HCT116 (cell line): ENCODE measurements around the gene CSRP1. TPM values are rescaled to one million over a fixed set of nuclear protein-coding genes. Genes with fewer than 3 reads are reported as not detected.

Source experiments
- ATAC-seq: fragments of 200-7000 bp; cut with Tn5 transposase; 2 replicates; pipeline ENCODE4 v1.9.1; 2020; ENCODE audit warnings: mild to moderate bottlenecking, moderate library complexity
- BruUV-seq: library from RNA; stranded (reverse); fragments of 400-500 nt; replicated peaks from 2 replicates; lab custom pipeline; 2021; lab: Mats Ljungman, UMichigan
- CTCF ChIA-PET: fragments of 300-600 bp; sonication (Branson Sonifier 250); formaldehyde crosslinking; loops from one replicate; lab custom pipeline; 2021; ENCODE audit warnings: antibody characterized with exemption; lab: Charles Lee
- POLR2A ChIA-PET: fragments of 300-600, 350-600 bp; sonication (Branson Sonifier 250); formaldehyde crosslinking; loops from one replicate; lab custom pipeline; 2021; ENCODE audit warnings: antibody characterized with exemption; lab: Charles Lee
- RAD21 ChIA-PET, 2 experiments: fragments of 300-600 bp; sonication (Branson Sonifier 250); formaldehyde crosslinking; loops; one replicate each; lab custom pipeline; 2023; ENCODE audit warnings: low total read pairs in 2 of 2; ENCODE audit not compliant: uncharacterized antibody in 2 of 2, unreplicated experiment in 2 of 2, low non-redundant PET in 1 of 2; lab: Charles Lee
- DNase-seq: peaks from one replicate; pipeline ENCODE4 v3.0.0-alpha.2; 2010; ENCODE audit warnings: low read depth, low spot score
- H2AFZ ChIP-seq: fragments of 200-600 bp; shearing (Covaris generic), sonication (generic); 2 replicates; pipeline ENCODE4 v1.6.1; 2017; ENCODE audit warnings: low read depth, mixed run types, mixed read lengths, antibody characterized with exemption, low read length; ENCODE audit not compliant: poor library complexity, severe bottlenecking
- H3K27ac ChIP-seq: 2 replicates; pipeline ENCODE4 v1.5.1; 2012; ENCODE audit warnings: low read depth, low read length
- H3K27me3 ChIP-seq: fragments of 200-600 bp; sonication (generic); 2 replicates; pipeline ENCODE4 v1.6.1; 2016; ENCODE audit warnings: mixed run types, low read length, mixed read lengths; ENCODE audit not compliant: insufficient read depth
- H3K36me3 ChIP-seq, 2 experiments: fragments of 200-500 bp in 1 of 2; fragments of 200-600 bp in 1 of 2; sonication (Bioruptor generic) in 1 of 2; sonication (generic) in 1 of 2; 2 replicates each; pipeline versions ENCODE4 v1.5.1 to v1.6.1; 2014 to 2016; ENCODE audit warnings: low read length in 2 of 2, inconsistent platforms in 1 of 2, mixed read lengths in 1 of 2, mixed run types in 1 of 2; ENCODE audit not compliant: insufficient read depth in 2 of 2, control insufficient read depth in 1 of 2
- H3K4me1 ChIP-seq, 2 experiments: fragments of 200-600 bp in 1 of 2; sonication (generic) in 1 of 2; 2 replicates each; pipeline versions ENCODE4 v1.5.1 to v1.6.1; 2012 to 2017; ENCODE audit warnings: low read length in 2 of 2, inconsistent platforms in 1 of 2, mild to moderate bottlenecking in 1 of 2, mixed read lengths in 1 of 2, mixed run types in 1 of 2, moderate library complexity in 1 of 2; ENCODE audit not compliant: insufficient read depth in 2 of 2, control insufficient read depth in 1 of 2
- H3K4me2 ChIP-seq: fragments of 200-600 bp; sonication (generic); 2 replicates; pipeline ENCODE4 v1.6.1; 2017; ENCODE audit warnings: mixed run types, low read length, mixed read lengths
- H3K4me3 ChIP-seq, 2 experiments: fragments of 200-600 bp in 1 of 2; sonication (generic) in 1 of 2; replicated peaks in 1 of 2; 2 replicates each; pipeline ENCODE4 v1.5.1; 2011 to 2016; ENCODE audit warnings: low read length in 2 of 2, control low read depth in 1 of 2, low read depth in 1 of 2, mild to moderate bottlenecking in 1 of 2, mixed read lengths in 1 of 2, mixed run types in 1 of 2
- H3K79me2 ChIP-seq: fragments of 200-600 bp; sonication (generic); 2 replicates; pipeline ENCODE4 v1.6.1; 2017; ENCODE audit warnings: mild to moderate bottlenecking, mixed run types, low read length, moderate library complexity, mixed read lengths; ENCODE audit not compliant: insufficient read depth
- H3K9ac ChIP-seq: fragments of 200-600 bp; sonication (generic); 2 replicates; pipeline ENCODE4 v1.6.1; 2016; ENCODE audit warnings: low read length, mixed read lengths
- H3K9me2 ChIP-seq: fragments of 200-600 bp; sonication (generic), shearing (Covaris generic); 2 replicates; pipeline ENCODE4 v1.6.1; 2017; ENCODE audit warnings: mixed run types, mild to moderate bottlenecking, moderate library complexity; ENCODE audit not compliant: insufficient read depth
- H3K9me3 ChIP-seq, 2 experiments: fragments of 200-500 bp in 1 of 2; fragments of 200-600 bp in 1 of 2; sonication (Bioruptor generic) in 1 of 2; sonication (generic) in 1 of 2; 2 replicates each; pipeline ENCODE4 v1.6.1; 2014 to 2017; ENCODE audit warnings: low read length in 2 of 2, mixed read lengths in 2 of 2, inconsistent platforms in 1 of 2, low read depth in 1 of 2, mild to moderate bottlenecking in 1 of 2, mixed run types in 1 of 2, moderate library complexity in 1 of 2; ENCODE audit not compliant: control insufficient read depth in 1 of 2, insufficient read depth in 1 of 2
- H4K20me1 ChIP-seq: fragments of 200-600 bp; sonication (generic), shearing (Covaris generic); 2 replicates; pipeline ENCODE4 v1.6.1; 2017; ENCODE audit warnings: mixed run types, mild to moderate bottlenecking, moderate library complexity; ENCODE audit not compliant: insufficient read depth
- EZH2phosphoT487 ChIP-seq: fragments of 200-600 bp; IDR thresholded peaks from 2 replicates; pipeline ENCODE4 v1.6.1; 2018; ENCODE audit warnings: antibody characterized with exemption, borderline replicate concordance
- POLR2A ChIP-seq: IDR thresholded peaks from 2 replicates; pipeline ENCODE4 v1.7.0; 2011; ENCODE audit warnings: borderline replicate concordance; ENCODE audit not compliant: insufficient read depth, insufficient read length; ENCODE audit errors: extremely low read depth
- POLR2AphosphoS5 ChIP-seq: IDR thresholded peaks from 2 replicates; pipeline ENCODE4 v1.6.1; 2011; ENCODE audit warnings: mild to moderate bottlenecking, low read depth, low read length, moderate library complexity
- RAD21 ChIP-seq: IDR thresholded peaks from 2 replicates; pipeline ENCODE4 v1.6.1; 2012; ENCODE audit warnings: low read depth, mild to moderate bottlenecking
- YY1 ChIP-seq: IDR thresholded peaks from 2 replicates; pipeline ENCODE4 v1.6.1; 2011; ENCODE audit warnings: low read length, low read depth, moderate library complexity, mild to moderate bottlenecking; ENCODE audit not compliant: insufficient replicate concordance; ENCODE audit errors: extremely low read depth
- ZFX ChIP-seq: fragments of 450-650 bp; IDR thresholded peaks from 2 replicates; pipeline ENCODE4 v1.6.1; 2017
- intact Hi-C: fragments of 100-400 bp; cut with micrococcal nuclease; formaldehyde crosslinking; loops from 2 replicates; pipeline ENCODE4 v1.10.0; 2022
- total RNA-seq: library from RNA; stranded (reverse); gene quantifications from one replicate; pipeline ENCODE4 v1.2.1, GENCODE V29; 2021; ENCODE audit not compliant: unreplicated experiment
- TF ChIP-seq, protein P1 (sequence below), 3 experiments: fragments of 200-600 bp in 1 of 3; sonication (generic) in 1 of 3; IDR thresholded peaks in 2 of 3; conservative IDR thresholded peaks in 1 of 3; 2 replicates each; pipeline ENCODE4 v1.5.1; 2012 to 2017; ENCODE audit warnings: low read depth in 2 of 3, low read length in 2 of 3, antibody characterized with exemption in 1 of 3, borderline replicate concordance in 1 of 3, control low read depth in 1 of 3, mild to moderate bottlenecking in 1 of 3, mixed read lengths in 1 of 3, mixed run types in 1 of 3, moderate library complexity in 1 of 3; ENCODE audit not compliant: insufficient read depth in 1 of 3
- TF ChIP-seq, protein P2 (sequence below): IDR thresholded peaks from 2 replicates; pipeline ENCODE4 v1.6.1; 2012

The CSRP1 gene
- total RNA-seq, 1 experiment from 2014 or later = 51.7 TPM

DNA sequence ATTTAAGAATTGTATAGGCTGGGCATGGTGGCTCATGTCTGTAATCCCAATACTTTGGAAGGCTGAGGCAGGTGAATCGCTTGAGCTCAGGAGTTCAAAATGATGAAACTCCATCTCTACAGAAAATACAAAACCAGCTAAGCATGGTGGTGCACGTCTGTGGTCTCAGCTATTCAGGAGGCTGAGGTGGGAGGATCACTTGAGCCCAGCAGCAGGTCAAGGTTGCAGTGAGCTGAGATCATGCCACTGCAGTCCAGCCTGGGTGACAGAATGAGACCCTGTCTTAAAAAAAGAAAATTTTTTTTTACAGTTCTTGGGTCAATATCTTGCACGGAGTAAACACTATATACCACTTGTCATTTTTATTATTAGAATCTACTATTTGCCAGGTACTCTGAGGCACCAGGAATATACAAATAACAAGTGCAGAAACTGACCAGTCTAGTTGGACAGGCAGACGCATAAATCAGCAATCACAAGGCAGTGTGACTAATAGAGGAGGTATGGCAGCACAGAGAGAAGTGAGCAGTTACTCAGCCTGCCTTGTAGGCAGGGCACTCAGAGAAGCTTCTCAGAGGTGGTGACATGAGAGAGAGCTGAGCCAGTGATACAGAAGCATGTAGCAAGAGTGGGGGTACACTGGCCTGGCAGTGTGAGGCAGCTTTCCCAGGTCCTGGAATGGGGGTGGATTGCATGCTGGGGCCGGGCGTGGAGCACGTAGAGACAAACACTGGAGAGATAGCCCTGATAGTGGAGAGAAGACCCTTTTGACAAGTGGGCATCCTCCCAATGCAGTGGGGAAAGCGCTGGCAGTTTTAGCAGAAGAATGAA is 45.9 kb downstream of the CSRP1 start:
- H3K27me3 ChIP-seq = no peaks in the 10 kb centered on the region
- peaks cover 2 to 10% of the 10 kb centered on the region in 2 experiments; a peak in 2 of 4 replicates for H3K36me3 ChIP-seq
- no peak for TF ChIP-seq ZFX
- TF ChIP-seq POLR2AphosphoS5 = peak; percentile 69
- TF ChIP-seq EZH2phosphoT487 = no peak
- TF ChIP-seq, protein P1, sequence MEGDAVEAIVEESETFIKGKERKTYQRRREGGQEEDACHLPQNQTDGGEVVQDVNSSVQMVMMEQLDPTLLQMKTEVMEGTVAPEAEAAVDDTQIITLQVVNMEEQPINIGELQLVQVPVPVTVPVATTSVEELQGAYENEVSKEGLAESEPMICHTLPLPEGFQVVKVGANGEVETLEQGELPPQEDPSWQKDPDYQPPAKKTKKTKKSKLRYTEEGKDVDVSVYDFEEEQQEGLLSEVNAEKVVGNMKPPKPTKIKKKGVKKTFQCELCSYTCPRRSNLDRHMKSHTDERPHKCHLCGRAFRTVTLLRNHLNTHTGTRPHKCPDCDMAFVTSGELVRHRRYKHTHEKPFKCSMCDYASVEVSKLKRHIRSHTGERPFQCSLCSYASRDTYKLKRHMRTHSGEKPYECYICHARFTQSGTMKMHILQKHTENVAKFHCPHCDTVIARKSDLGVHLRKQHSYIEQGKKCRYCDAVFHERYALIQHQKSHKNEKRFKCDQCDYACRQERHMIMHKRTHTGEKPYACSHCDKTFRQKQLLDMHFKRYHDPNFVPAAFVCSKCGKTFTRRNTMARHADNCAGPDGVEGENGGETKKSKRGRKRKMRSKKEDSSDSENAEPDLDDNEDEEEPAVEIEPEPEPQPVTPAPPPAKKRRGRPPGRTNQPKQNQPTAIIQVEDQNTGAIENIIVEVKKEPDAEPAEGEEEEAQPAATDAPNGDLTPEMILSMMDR (IDR thresholded peaks at IDR 0.05 in 2 of 3, conservative IDR thresholded peaks at IDR 0.05 in 1 of 3; ENCODE audit: borderline replicate concordance in 1 of 3, insufficient read depth in 1 of 3, low read depth in 2 of 3, low read length in 2 of 3) = no peak
- peak; percentile 19 for TF ChIP-seq YY1
- TF ChIP-seq RAD21 = no peak
- TF ChIP-seq, protein P2, sequence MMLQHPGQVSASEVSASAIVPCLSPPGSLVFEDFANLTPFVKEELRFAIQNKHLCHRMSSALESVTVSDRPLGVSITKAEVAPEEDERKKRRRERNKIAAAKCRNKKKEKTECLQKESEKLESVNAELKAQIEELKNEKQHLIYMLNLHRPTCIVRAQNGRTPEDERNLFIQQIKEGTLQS = no peak
- TF ChIP-seq POLR2A = no peak
- no peaks in the 10 kb centered on the region for H3K9me3 ChIP-seq
- H3K4me2 ChIP-seq = peak overlapping the region; percentile 77
- peak; percentile 85 for ATAC-seq
- H3K4me3 ChIP-seq = peak overlapping the region; percentile 25 to 51
- DNase-seq = peak; percentile 86
- ChIA-PET CTCF (interaction anchor here (1.2 to 4.2 kb wide), 4 partner anchors 12 to 52 kb away, joined by 9 to 35 read pairs (median 16); no protein-coding TSS in a partner anchor), POLR2A (interaction anchor here (0.7 to 2.6 kb wide), 5 partner anchors 8 to 28 kb away, joined by 4 to 7 read pairs (median 6); partner anchors contain the start of gene PHLDA3), RAD21 (interaction anchor here (0.5 to 1.4 kb wide), 3 partner anchors 13 to 26 kb away, joined by 3 to 4 read pairs (median 4); no protein-coding TSS in a partner anchor)
- no peaks in the 10 kb centered on the region for H4K20me1 ChIP-seq
- intact Hi-C loops = no loop called here
- peak overlapping the region; percentile 95 for H3K27ac ChIP-seq
- peaks cover 42 to 75% of the 10 kb centered on the region in 2 experiments for H3K4me1 ChIP-seq
- H3K79me2 ChIP-seq = peaks cover 3% of the 10 kb centered on the region; the same call in 1 of the 2 replicates
- H3K9ac ChIP-seq = peak overlapping the region; percentile 64
- BruUV-seq = no TSS peak
- no peaks in the 10 kb centered on the region for H3K9me2 ChIP-seq
- H2AFZ ChIP-seq = no peak overlapping the region
